Astrocyte (in vitro differentiated cells and primary cell): ENCODE data around the gene SMG1.

ENCODE experiments used
- EZH2 ChIP-seq: IDR thresholded peaks from 2 replicates; pipeline ENCODE4 v1.6.1; 2012; ENCODE audit warnings: mild to moderate bottlenecking, low read length, inconsistent platforms; ENCODE audit not compliant: insufficient read depth
- TF ChIP-seq, protein P1 (sequence below): IDR thresholded peaks from 2 replicates; pipeline ENCODE4 v1.5.1; 2011; ENCODE audit warnings: low read depth, mild to moderate bottlenecking, inconsistent platforms, low read length, moderate library complexity; ENCODE audit not compliant: insufficient read depth

DNA sequence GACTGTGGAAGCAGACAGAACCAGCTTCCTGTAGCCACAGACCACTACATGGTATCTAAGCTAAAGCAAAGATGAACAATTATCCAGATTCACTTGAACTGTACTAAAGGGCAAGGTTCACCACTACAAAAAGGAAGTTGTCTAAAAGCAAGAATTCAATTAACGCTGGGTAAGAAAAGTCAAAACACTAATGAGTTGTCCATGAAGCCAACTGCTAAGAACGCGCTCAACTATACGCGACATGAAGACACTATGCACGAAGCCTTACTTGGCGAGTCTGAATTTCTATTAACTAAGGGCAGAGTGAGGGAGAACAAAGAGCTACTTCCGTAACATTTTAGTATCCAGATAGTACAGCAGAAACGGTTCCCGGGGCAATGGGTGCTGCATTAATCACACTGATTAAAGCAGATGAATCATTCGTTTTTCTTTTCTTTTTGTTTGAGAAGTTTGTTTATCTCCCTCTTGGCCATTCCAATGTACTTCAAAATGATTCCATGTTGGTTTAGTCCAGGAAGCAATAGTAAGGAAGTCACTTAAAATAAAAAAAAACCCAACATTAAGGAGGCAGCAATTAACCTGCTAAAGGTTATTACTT lies 133.3 kb downstream of the SMG1 start:
- TF ChIP-seq, protein P1, sequence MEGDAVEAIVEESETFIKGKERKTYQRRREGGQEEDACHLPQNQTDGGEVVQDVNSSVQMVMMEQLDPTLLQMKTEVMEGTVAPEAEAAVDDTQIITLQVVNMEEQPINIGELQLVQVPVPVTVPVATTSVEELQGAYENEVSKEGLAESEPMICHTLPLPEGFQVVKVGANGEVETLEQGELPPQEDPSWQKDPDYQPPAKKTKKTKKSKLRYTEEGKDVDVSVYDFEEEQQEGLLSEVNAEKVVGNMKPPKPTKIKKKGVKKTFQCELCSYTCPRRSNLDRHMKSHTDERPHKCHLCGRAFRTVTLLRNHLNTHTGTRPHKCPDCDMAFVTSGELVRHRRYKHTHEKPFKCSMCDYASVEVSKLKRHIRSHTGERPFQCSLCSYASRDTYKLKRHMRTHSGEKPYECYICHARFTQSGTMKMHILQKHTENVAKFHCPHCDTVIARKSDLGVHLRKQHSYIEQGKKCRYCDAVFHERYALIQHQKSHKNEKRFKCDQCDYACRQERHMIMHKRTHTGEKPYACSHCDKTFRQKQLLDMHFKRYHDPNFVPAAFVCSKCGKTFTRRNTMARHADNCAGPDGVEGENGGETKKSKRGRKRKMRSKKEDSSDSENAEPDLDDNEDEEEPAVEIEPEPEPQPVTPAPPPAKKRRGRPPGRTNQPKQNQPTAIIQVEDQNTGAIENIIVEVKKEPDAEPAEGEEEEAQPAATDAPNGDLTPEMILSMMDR: no peak
- TF ChIP-seq EZH2: no peak
